Activated T-helper 2 cell treated with anti-CD3 and anti-CD28 coated beads, Interferon-gamma antibody, Interleukin-2, Interleukin-4, amounts not matched to agents 10 μg/mL and 5 μg/mL and 100 μg/mL, durations not matched to agents 14 hours and 24 hours and 36 hours (primary cell): Measurements from ENCODE around the gene IFI35. TPM values are rescaled to one million over a fixed set of nuclear protein-coding genes. Genes with fewer than 3 reads are reported as not detected.
A peak's percentile ranks its signal among the peaks of the same experiment; 100 is the strongest.
"Not testable (repeated sequence)": the region's sequence is repeated elsewhere in the genome, so short reads cannot be mapped to it uniquely, and the experiment has no call there.

Experiments
- DNase-seq: peaks from one replicate; pipeline ENCODE4 v3.0.0; 2021; ENCODE audit warnings: low spot score
- H3K27ac Mint-ChIP-seq: one replicate; pipeline ENCODE4 v1.8.0; 2021; ENCODE audit warnings: mixed read lengths
- H3K27me3 Mint-ChIP-seq: one replicate; pipeline ENCODE4 v1.8.0; 2021; ENCODE audit warnings: low read depth, mixed read lengths
- H3K36me3 Mint-ChIP-seq: one replicate; pipeline ENCODE4 v1.8.0; 2021; ENCODE audit warnings: low read depth, mixed read lengths
- H3K4me1 Mint-ChIP-seq: one replicate; pipeline ENCODE4 v1.8.0; 2021; ENCODE audit warnings: low read depth, mixed read lengths
- H3K4me3 Mint-ChIP-seq: one replicate; pipeline ENCODE4 v1.8.0; 2021; ENCODE audit warnings: low read depth, mild to moderate bottlenecking, moderate library complexity, mixed read lengths
- H3K9me3 Mint-ChIP-seq: one replicate; pipeline ENCODE4 v1.8.0; 2021; ENCODE audit warnings: mixed read lengths
- intact Hi-C: fragments of 100-400 bp; cut with micrococcal nuclease; formaldehyde crosslinking; loops from one replicate; pipeline ENCODE4 v1.15.1; 2023
- total RNA-seq: library from RNA; stranded (reverse); gene quantifications from 2 replicates; pipeline ENCODE4 v1.2.3, GENCODE V29; 2022

Gene IFI35
- total RNA-seq, 1 donor from 2014 or later, result 49.1 TPM

GRCh38 chr17:43031666-43032065, 25.1 kb downstream of the IFI35 start:
- Mint-ChIP-seq H3K27me3 (no peaks in the 10 kb centered on the region), H3K4me1 (no peaks in the 10 kb centered on the region), H3K36me3 (no peaks in the 10 kb centered on the region), H3K27ac (no peak overlapping the region), H3K4me3 (no peak overlapping the region), H3K9me3 (no peaks in the 10 kb centered on the region)
- no peak for DNase-seq
- intact Hi-C loops, result no loop called here

- H3K27ac Mint-ChIP-seq, result no peak overlapping the region
- H3K36me3 Mint-ChIP-seq, result no peaks in the 10 kb centered on the region
- H3K9me3 Mint-ChIP-seq, result no peaks in the 10 kb centered on the region
- no peak overlapping the region for H3K4me3 Mint-ChIP-seq
- DNase-seq, result no peak
- no peaks in the 10 kb centered on the region for H3K4me1 Mint-ChIP-seq
- H3K27me3 Mint-ChIP-seq, result no peaks in the 10 kb centered on the region
- intact Hi-C loops, result no loop called here
Observed at GRCh38 chr17:43033948-43034881, 27.6 kb downstream of the IFI35 start.

GRCh38 chr17:43034894-43035293, 28.3 kb downstream of the IFI35 start:
- Mint-ChIP-seq H3K27me3 (no peaks in the 10 kb centered on the region), H3K9me3 (no peaks in the 10 kb centered on the region), H3K4me3 (no peak overlapping the region), H3K36me3 (no peaks in the 10 kb centered on the region), H3K27ac (no peak overlapping the region), H3K4me1 (no peaks in the 10 kb centered on the region)
- DNase-seq, result no peak
- intact Hi-C loops, result no loop called here

- peaks cover 7% of the 10 kb centered on the region for H3K36me3 Mint-ChIP-seq
- H3K4me3 Mint-ChIP-seq, result no peak overlapping the region
- DNase-seq, result no peak
- no peak overlapping the region for H3K27ac Mint-ChIP-seq
- no peaks in the 10 kb centered on the region for H3K27me3 Mint-ChIP-seq
- intact Hi-C loops, result no loop called here
- H3K9me3 Mint-ChIP-seq, result no peaks in the 10 kb centered on the region
- H3K4me1 Mint-ChIP-seq, result no peaks in the 10 kb centered on the region
Observed at GRCh38 chr17:43039646-43040045, 33.1 kb downstream of the IFI35 start.

- Mint-ChIP-seq H3K27me3 (no peaks in the 10 kb centered on the region), H3K36me3 (peaks cover 15% of the 10 kb centered on the region), H3K4me1 (no peaks in the 10 kb centered on the region), H3K4me3 (no peak overlapping the region), H3K27ac (no peak overlapping the region), H3K9me3 (no peaks in the 10 kb centered on the region)
- intact Hi-C loops, result no loop called here
- no peak for DNase-seq
Observed at GRCh38 chr17:43040655-43041054, 34.1 kb downstream of the IFI35 start.

GRCh38 chr17:43042025-43042628, 35.5 kb downstream of the IFI35 start:
- Mint-ChIP-seq H3K36me3 (peaks cover 18% of the 10 kb centered on the region), H3K27me3 (no peaks in the 10 kb centered on the region), H3K27ac (no peak overlapping the region), H3K4me3 (no peak overlapping the region), H3K9me3 (no peaks in the 10 kb centered on the region), H3K4me1 (no peaks in the 10 kb centered on the region)
- intact Hi-C loops, result no loop called here
- no peak for DNase-seq

GRCh38 chr17:43043307-43043706, 36.7 kb downstream of the IFI35 start:
- intact Hi-C loops, result no loop called here
- peaks cover 25% of the 10 kb centered on the region for H3K36me3 Mint-ChIP-seq
- DNase-seq, result no peak
- H3K27me3 Mint-ChIP-seq, result no peaks in the 10 kb centered on the region
- no peaks in the 10 kb centered on the region for H3K4me1 Mint-ChIP-seq
- no peak overlapping the region for H3K4me3 Mint-ChIP-seq
- H3K9me3 Mint-ChIP-seq, result no peaks in the 10 kb centered on the region
- H3K27ac Mint-ChIP-seq, result no peak overlapping the region

- DNase-seq, result no peak
- Mint-ChIP-seq H3K9me3 (no peaks in the 10 kb centered on the region), H3K27me3 (no peaks in the 10 kb centered on the region), H3K4me1 (no peaks in the 10 kb centered on the region), H3K4me3 (no peak overlapping the region), H3K36me3 (peaks cover 29% of the 10 kb centered on the region), H3K27ac (no peak overlapping the region)
- intact Hi-C loops, result no loop called here
Observed at GRCh38 chr17:43044024-43044423, 37.4 kb downstream of the IFI35 start.

- Mint-ChIP-seq H3K9me3 (no peaks in the 10 kb centered on the region), H3K4me1 (no peaks in the 10 kb centered on the region), H3K4me3 (no peak overlapping the region), H3K36me3 (peaks cover 57% of the 10 kb centered on the region), H3K27ac (peak overlapping the region; percentile 1), H3K27me3 (no peaks in the 10 kb centered on the region)
- intact Hi-C loops, result no loop called here
- DNase-seq, result no peak
Observed at GRCh38 chr17:43051969-43052368, 45.4 kb downstream of the IFI35 start.

GRCh38 chr17:43053008-43053407, 46.4 kb downstream of the IFI35 start:
- H3K27ac Mint-ChIP-seq, H3K27me3 Mint-ChIP-seq, H3K4me3 Mint-ChIP-seq, H3K4me1 Mint-ChIP-seq, intact Hi-C loops, H3K9me3 Mint-ChIP-seq, DNase-seq: not testable (repeated sequence)
- peaks cover 50% of the 10 kb centered on the region for H3K36me3 Mint-ChIP-seq

- H3K27ac Mint-ChIP-seq, result no peak overlapping the region
- H3K9me3 Mint-ChIP-seq, result no peaks in the 10 kb centered on the region
- no peak for DNase-seq
- intact Hi-C loops, result no loop called here
- peaks cover 40% of the 10 kb centered on the region for H3K36me3 Mint-ChIP-seq
- no peak overlapping the region for H3K4me3 Mint-ChIP-seq
- H3K27me3 Mint-ChIP-seq, result no peaks in the 10 kb centered on the region
- H3K4me1 Mint-ChIP-seq, result no peaks in the 10 kb centered on the region
Observed at GRCh38 chr17:43056051-43056450, 49.5 kb downstream of the IFI35 start.

- Mint-ChIP-seq H3K9me3 (no peaks in the 10 kb centered on the region), H3K27me3 (no peaks in the 10 kb centered on the region), H3K36me3 (peaks cover 42% of the 10 kb centered on the region), H3K27ac (no peak overlapping the region), H3K4me1 (no peaks in the 10 kb centered on the region), H3K4me3 (no peak overlapping the region)
- DNase-seq, result no peak
- intact Hi-C loops, result no loop called here
Observed at GRCh38 chr17:43062984-43063638, 56.5 kb downstream of the IFI35 start.
